ENCODE data around the gene OXER1.

Gene OXER1

DNA sequence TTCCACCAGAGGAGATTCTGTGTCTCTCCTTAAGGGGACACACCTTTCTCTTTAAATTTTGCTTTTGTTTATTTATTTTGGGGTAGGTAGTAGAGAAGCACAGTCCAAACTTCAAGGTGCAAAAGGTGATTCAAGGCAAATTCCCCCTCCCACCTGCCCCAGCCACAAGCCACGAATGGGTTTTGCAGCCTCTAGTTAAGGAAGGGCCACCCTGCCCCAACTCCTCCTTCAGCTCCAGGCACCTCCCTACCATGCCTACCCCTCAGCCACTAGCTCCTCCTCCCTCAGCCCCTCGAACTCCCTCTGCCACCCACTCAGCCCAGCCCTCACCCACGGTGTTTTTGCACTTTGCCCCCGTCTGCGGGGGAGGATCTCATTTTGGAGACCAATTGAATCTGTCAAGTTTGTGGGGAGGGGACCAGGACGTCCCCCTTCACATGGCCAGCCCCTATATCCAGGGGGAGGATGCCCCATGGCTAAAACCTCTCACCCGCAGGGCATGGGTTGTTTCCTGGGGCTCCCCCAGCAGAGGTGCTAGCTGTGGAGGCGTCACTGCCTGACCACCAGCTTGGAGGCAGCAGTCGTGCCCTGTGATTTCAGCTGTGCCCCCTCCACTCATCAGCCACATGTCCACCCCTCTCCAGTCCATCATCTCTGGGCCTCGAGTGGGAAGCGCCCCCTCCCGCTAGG is 24.0 kb upstream of the OXER1 start:
- Mint-ChIP-seq H3K36me3 (ENCODE audit: low read depth) (no peaks in the 10 kb centered on the region), H3K4me1 (peaks cover 17% of the 10 kb centered on the region), H3K27ac (no peak overlapping the region), H3K9me3 (no peaks in the 10 kb centered on the region), H3K27me3 (peaks cover 27% of the 10 kb centered on the region), H3K4me3 (no peak overlapping the region)
- DNase-seq: no peak
- ATAC-seq: peak; percentile 45

DNA sequence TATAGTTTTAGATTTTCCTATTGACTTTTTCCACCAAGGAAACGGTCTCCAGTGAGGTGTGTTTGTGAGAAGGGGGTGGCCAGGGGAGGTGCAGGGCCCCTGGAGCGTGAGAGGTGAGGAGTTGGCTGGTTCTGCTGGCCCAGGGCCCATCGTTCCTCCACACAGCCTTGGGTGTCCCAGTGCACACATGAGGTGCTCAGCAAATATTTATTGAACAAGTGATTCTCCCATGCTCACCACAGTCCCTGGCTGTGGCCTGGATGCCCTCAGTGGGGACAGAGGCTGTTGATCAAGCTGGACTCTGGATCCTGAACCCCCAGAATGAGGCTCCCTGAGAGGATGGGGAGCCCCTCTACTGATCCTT is 23.5 kb upstream of the OXER1 start:
- Mint-ChIP-seq H3K27me3 (peaks cover 27% of the 10 kb centered on the region), H3K9me3 (no peaks in the 10 kb centered on the region), H3K36me3 (ENCODE audit: low read depth) (no peaks in the 10 kb centered on the region), H3K4me3 (no peak overlapping the region), H3K4me1 (peaks cover 17% of the 10 kb centered on the region), H3K27ac (no peak overlapping the region)
- DNase-seq (no peak), ATAC-seq (no peak)

DNA sequence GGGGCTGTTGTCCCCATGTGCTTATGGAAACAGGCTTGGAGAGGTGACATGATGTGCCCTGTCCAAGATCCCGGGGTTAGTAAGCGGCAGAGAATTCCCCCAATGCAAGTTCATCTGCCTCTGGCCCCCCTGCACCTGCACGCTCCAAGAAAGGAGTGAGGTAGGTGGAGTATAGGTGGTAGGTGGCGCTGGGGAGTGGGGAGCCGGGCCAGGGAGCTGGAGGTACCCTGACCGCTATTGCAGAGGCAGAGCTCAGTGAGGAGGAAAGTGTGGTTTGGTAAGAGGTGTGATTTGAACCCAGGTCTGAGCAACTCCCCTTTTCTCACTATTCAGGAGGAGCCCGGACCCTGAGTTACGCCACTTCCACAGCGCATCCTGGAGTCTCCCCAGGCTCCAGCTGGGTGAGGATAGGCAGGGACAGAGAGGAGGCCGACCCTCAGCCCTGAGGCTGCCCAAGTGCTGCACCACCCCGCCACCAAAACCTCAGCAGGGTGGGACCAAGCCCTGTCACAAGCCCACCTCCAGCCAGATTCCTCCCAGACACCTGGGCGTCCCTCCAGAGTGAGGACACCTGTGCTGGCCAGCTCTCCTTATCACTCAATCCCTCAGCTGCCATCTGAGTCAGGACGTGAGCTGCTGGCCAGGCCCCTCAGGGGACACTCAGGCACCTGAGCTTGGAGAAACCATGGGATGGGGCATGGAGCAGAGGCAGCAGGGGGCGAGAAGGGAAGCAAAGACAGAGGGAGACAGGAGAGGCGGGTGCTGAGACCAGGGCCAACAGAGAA is 22.8 kb upstream of the OXER1 start:
- H3K27ac Mint-ChIP-seq: no peak overlapping the region

DNA sequence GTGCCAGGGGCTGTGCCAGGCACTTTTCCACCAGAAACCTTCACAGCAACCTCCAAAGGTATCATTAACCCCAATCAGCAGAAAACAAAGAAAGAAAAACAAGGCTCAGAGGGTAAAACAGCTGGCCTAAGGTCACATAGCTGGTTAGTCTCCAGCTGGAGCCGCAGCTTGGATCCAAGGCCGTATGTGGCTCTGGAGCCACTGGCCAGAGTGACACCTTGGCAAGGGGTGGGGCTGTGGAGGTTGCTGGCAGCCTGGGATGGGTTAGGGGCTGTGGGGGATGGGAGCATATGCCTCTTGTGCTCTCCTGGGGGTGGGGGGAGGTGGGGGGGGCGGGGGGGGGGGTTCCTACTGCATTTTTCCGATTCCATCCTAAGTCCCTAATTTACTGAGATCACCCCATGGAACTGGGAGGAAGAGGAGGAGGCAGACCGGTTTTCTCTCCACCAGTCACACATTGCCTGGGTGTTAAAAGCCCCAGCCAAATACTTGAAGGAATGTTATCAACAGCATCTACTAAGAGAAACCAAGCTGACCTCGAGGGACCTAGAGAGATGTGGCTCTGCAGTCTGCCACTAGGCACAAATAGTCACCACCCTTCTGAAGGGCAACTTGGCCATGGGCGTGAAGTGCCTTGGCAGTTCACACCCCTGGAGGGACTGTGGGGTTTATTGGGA is 20.4 kb upstream of the OXER1 start:
- Mint-ChIP-seq H3K4me3 (no peak overlapping the region), H3K36me3 (ENCODE audit: low read depth) (peaks cover 5% of the 10 kb centered on the region), H3K27ac (no peak overlapping the region), H3K4me1 (peaks cover 5% of the 10 kb centered on the region), H3K27me3 (peaks cover 2% of the 10 kb centered on the region), H3K9me3 (no peaks in the 10 kb centered on the region)
- DNase-seq (no peak), ATAC-seq (no peak)

More for the DNA sequence above, 22.8 kb upstream of the OXER1 start:
- Mint-ChIP-seq H3K4me3 (no peak overlapping the region), H3K4me1 (peaks cover 14% of the 10 kb centered on the region), H3K36me3 (ENCODE audit: low read depth) (peaks cover 2% of the 10 kb centered on the region), H3K27me3 (peaks cover 23% of the 10 kb centered on the region), H3K9me3 (no peaks in the 10 kb centered on the region)
- no peak for DNase-seq
- ATAC-seq: no peak

DNA sequence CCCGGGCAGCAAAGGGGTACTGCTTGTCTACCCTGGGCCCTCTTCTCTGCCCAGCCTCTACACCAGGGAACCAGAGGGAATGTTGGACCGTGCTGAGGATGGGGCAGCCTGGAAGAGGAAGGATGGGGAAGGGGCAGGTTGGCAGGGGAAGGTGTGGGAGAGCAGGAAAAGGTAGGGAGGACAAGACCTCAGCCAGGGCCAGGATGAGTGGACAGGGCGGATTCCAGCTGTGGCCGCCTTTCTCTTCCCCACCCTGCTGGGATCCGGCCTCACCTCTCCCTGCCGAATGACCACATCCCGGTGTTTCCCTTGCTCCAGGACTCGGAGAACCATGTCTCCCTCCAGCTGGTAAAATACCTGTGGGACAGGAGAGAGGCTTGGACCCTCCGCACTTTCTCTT is 19.6 kb upstream of the OXER1 start:
- DNase-seq (no peak), ATAC-seq (no peak)
- Mint-ChIP-seq H3K27ac (no peak overlapping the region), H3K4me1 (peaks cover 5% of the 10 kb centered on the region), H3K4me3 (no peak overlapping the region), H3K36me3 (ENCODE audit: low read depth) (peaks cover 5% of the 10 kb centered on the region), H3K27me3 (peaks cover 2% of the 10 kb centered on the region), H3K9me3 (no peaks in the 10 kb centered on the region)

DNA sequence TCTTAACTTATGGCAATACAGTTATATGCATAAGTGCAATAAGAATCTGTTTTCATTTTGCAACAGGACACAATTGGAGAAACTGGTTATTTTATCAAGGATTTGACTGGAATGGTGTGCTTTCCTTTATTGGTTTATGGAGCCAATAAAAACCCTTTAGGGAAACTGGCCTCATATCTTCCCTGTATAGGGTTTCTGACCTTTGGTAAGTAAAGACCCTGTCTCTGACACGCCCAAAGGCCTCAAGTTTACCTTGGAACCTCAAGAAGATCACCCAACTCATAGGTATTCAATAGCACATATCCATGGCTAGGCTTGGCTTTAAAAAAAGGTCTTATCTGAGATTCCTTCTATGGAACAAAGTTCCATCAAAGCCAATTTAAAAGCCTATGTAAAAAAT is 17.2 kb upstream of the OXER1 start:
- H3K4me1 Mint-ChIP-seq: peaks cover 6% of the 10 kb centered on the region
- ATAC-seq: no peak
- no peak overlapping the region for H3K4me3 Mint-ChIP-seq
- peaks cover 4% of the 10 kb centered on the region for H3K9me3 Mint-ChIP-seq
- no peaks in the 10 kb centered on the region for H3K27me3 Mint-ChIP-seq
- H3K27ac Mint-ChIP-seq: no peak overlapping the region
- no peak for DNase-seq
- peaks cover 8% of the 10 kb centered on the region for H3K36me3 Mint-ChIP-seq (ENCODE audit: low read depth)

DNA sequence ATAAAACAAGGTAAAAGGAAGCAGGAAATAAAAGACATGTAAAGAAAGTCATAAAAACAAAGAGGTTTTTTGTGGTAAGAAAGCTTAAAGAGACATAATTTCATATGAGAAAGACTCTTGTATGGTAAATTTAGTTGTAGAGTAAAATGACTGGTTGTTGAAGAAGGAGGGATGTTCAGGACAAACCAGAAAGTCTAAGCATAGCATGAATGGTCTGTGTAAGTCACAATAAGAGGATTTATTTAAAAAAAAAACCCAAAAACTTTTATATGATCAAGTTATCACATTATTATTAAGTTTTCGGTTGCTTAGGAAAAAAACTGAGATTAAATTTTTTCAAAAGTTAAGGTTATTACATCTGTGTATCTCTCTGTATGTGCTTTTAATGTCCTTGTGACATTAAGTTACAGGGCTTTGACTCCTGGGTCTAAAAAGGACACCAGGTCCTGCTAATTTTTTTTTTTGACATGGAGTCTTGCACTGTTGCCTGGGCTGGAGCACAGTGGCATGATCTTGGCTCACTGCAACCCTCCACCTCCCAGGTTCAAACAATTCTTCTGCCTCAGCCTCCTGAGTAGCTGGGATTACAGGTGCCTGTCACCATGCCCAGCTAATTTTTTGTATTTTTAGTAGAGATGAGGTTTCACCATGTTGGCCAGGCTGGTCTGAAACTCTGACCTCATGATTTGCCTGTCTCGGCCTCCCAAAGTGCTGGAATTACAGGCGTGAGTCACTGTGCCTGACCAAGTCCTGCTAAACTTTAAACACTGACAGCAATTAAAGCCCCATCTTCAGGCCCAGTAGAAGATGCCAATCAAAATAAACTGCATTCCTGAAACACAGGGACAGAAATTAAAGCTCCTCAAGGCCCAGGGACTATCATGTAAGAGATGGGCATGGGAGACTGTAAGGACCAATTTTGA is 14.2 kb upstream of the OXER1 start:
- H3K4me3 Mint-ChIP-seq: no peak overlapping the region

DNA sequence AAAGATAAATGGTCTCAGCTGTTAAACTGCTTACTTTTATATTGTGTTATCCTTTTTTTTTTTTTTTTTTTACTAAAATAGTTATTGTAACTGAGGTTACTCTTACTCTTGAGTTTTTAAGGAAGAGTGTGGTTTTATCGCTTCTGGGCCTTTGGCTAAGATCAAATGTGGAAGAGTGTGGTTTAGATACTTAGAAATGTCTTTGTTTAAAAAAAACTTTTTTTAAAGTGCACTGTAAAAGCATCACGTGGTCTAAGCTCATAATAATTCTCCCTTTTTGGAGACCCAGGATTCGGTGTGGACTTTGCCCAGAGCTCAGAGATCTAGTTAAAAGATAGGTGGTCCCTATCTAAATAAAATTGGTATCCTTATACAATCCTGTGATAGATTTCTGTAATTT is 11.9 kb upstream of the OXER1 start:
- no peak overlapping the region for H3K4me3 Mint-ChIP-seq
- ATAC-seq (no peak), DNase-seq (no peak)
- H3K27me3 Mint-ChIP-seq: no peaks in the 10 kb centered on the region
- peaks cover 4% of the 10 kb centered on the region for H3K9me3 Mint-ChIP-seq
- H3K36me3 Mint-ChIP-seq (ENCODE audit: low read depth): peaks cover 4% of the 10 kb centered on the region
- no peak overlapping the region for H3K27ac Mint-ChIP-seq
- H3K4me1 Mint-ChIP-seq: peaks cover 22% of the 10 kb centered on the region

More for the DNA sequence above, 14.2 kb upstream of the OXER1 start:
- DNase-seq (no peak), ATAC-seq (no peak)
- Mint-ChIP-seq H3K36me3 (ENCODE audit: low read depth) (peaks cover 8% of the 10 kb centered on the region), H3K4me1 (peaks cover 22% of the 10 kb centered on the region), H3K27ac (no peak overlapping the region), H3K9me3 (peaks cover 4% of the 10 kb centered on the region), H3K27me3 (no peaks in the 10 kb centered on the region)

DNA sequence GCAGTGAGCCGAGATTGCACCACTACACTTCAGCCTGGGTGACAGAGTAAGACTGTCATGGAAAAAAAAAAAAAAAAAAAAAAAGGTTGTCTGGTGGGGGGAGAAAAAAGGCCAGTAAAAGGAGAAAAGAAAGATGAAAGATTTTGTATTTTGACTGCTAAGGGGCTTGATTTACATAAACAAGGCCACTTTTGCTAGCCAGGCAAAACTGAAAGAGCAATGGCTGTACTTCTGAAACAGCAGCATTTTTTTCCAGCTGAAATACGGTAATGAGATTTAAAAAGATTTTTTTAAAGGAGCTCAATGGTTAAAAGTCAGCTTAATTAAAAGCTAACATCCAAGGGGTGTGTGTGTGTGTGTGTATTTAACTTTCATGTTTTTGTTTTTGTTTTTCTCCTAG is 11.3 kb upstream of the OXER1 start:
- H3K27ac Mint-ChIP-seq: no peak overlapping the region
- H3K4me3 Mint-ChIP-seq: no peak overlapping the region
- ATAC-seq (no peak), DNase-seq (no peak)
- peaks cover 22% of the 10 kb centered on the region for H3K4me1 Mint-ChIP-seq
- peaks cover 4% of the 10 kb centered on the region for H3K9me3 Mint-ChIP-seq
- peaks cover 4% of the 10 kb centered on the region for H3K36me3 Mint-ChIP-seq (ENCODE audit: low read depth)
- no peaks in the 10 kb centered on the region for H3K27me3 Mint-ChIP-seq

DNA sequence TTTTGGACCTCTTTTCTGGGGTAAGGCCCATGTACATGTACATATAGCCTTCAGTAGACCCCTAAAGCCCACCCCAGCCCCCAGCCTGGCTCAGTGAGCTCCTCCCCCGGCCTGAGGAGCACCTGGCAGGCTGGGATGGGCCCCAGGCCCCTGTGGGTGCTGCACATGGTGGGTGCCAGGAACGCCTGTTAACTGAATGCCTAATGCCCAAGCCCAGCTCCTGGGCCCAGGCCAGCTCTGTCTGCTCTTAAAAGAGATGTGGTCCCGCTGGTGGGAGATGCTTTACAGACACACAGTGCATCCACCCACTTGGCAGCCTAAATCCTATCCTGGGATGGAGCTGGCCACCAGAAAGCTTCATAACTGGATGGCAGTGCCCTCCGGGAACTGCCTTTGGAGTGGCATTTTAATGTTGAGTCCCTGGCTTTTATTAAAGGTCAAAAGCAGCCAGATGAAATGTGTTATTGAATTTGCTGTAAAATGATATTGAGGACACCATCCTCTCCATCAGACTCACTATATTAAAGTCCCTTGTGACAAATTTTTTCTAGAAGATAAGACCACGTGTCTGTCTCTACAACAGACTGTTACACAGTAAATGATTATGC is 7.7 kb upstream of the OXER1 start:
- Mint-ChIP-seq H3K9me3 (no peaks in the 10 kb centered on the region), H3K36me3 (ENCODE audit: low read depth) (no peaks in the 10 kb centered on the region), H3K4me3 (no peak overlapping the region), H3K4me1 (peaks cover 19% of the 10 kb centered on the region), H3K27me3 (no peaks in the 10 kb centered on the region), H3K27ac (no peak overlapping the region)
- no peak for ATAC-seq
- DNase-seq: no peak

DNA sequence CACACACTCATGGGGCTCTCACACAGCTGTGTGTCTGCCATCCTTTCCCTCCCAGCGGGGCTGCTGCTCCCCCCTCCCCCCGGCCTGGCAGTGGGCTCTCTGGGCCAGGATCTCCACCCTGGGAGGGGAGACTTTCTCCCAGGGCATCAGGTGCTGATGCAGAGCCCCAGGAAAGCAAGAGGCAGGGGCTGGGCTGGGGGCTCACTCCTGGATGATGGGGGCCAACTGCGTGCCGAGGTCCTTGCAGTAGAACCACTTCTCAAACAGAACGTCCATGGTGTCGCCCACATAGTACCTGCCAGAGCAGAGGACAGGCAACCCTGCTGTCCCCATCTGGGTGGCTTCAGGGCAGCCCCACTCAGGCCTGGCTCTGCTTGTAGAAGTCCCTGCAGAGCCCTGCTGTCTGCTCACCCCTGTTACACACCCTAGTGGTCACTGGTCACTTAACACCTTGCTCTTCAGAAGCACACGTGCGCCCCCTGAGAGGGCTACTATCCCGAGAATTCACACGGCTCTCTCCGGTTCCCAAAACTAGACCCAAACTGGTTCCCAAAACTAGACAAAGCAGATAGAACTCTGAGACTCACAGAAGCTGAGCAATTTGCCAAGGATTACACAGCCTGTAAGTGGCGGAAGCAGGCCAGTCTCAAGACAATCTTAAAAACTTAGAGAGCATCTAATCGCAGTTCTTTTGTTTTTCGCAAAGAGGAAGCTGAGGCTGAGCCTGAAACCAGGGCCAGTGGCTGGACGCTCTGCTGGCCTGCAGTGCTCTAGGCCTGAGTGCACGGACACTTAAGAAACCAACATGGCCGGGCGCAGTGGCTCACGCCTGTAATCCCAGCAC is 6.6 kb upstream of the OXER1 start:
- no peak for DNase-seq
- Mint-ChIP-seq H3K27ac (no peak overlapping the region), H3K9me3 (no peaks in the 10 kb centered on the region), H3K4me3 (no peak overlapping the region), H3K4me1 (peaks cover 11% of the 10 kb centered on the region), H3K36me3 (ENCODE audit: low read depth) (no peaks in the 10 kb centered on the region), H3K27me3 (no peaks in the 10 kb centered on the region)
- peak; percentile 45 for ATAC-seq

DNA sequence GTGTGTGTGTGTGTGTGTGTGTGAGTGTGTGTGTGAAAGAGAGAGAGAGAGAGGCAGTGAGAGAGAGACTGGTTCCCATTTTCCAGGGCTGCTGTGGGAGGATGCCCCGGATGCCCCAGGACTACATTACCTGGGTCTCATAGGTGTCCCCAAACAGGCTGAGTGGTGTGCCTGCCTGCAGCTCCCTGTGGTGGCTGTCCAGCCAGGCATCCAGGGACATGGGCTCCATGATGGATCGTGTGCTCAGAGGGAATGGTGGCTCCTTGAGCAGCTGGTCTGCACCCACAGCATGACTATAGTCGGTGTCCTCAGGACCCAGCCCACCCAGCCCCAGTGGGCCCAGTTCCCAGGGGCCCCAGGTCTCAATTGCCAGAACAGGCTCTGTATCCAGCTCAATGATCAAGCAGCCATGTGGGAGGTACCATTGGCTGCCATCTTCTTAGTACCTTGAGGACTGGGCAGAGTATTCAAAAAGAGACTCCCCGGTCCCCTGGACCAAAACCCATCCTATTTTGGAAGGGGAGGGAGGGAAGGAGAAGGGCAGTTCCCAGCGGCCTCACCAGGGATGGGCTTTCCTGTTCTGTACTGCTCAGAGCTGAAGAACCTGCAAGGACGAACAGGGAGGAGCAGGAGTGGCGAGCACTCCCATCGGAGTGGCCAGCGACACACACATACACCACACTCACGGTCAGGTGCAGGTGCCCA is 5.8 kb upstream of the OXER1 start:
- H3K4me3 Mint-ChIP-seq: no peak overlapping the region

More for the DNA sequence above, 5.8 kb upstream of the OXER1 start:
- Mint-ChIP-seq H3K27me3 (no peaks in the 10 kb centered on the region), H3K27ac (no peak overlapping the region), H3K36me3 (ENCODE audit: low read depth) (no peaks in the 10 kb centered on the region), H3K4me1 (peaks cover 5% of the 10 kb centered on the region), H3K9me3 (no peaks in the 10 kb centered on the region)
- DNase-seq (no peak), ATAC-seq (no peak)
